ENCODE measurements around the gene MACROD2. TPM values are rescaled to one million over a fixed set of nuclear protein-coding genes. Genes with fewer than 3 reads are reported as not detected.

Gene MACROD2
- total RNA-seq, 4 donors from 2014 or later: 8.7 to 17.8 (median 10.8) TPM

GRCh38 chr20:14865731-14866130, 870.4 kb downstream of the MACROD2 start:
- H3K27me3 ChIP-seq: no peaks in the 10 kb centered on the region
- no peaks in the 10 kb centered on the region for H3K9me3 ChIP-seq
- TF ChIP-seq CTCF (IDR thresholded peaks at IDR 0.05) (no peak), POLR2A (IDR thresholded peaks at IDR 0.05) (no peak)
- no peaks in the 10 kb centered on the region for H3K4me1 ChIP-seq
- DNase-seq: no peak
- no peak overlapping the region for H3K27ac ChIP-seq
- no peaks in the 10 kb centered on the region for H3K36me3 ChIP-seq
- intact Hi-C loops (cut with DNase I): no loop called here
- H3K4me3 ChIP-seq (replicated peaks in 1 of 3): no peak overlapping the region

- Histone ChIP-seq H3K4me1 (no peaks in the 10 kb centered on the region), H3K27ac (no peak overlapping the region), H3K27me3 (no peaks in the 10 kb centered on the region), H3K9me3 (no peaks in the 10 kb centered on the region), H3K4me3 (replicated peaks in 1 of 3) (no peak overlapping the region), H3K36me3 (no peaks in the 10 kb centered on the region)
- WGBS, 2 donors: 50 to 56% methylated on average over 4 of the region's 4 CpGs
- intact Hi-C loops (cut with DNase I): no loop called here
- TF ChIP-seq POLR2A (IDR thresholded peaks at IDR 0.05) (no peak), CTCF (IDR thresholded peaks at IDR 0.05) (no peak)
- no peak for DNase-seq
Measured at GRCh38 chr20:14866841-14867514, 871.7 kb downstream of the MACROD2 start.

GRCh38 chr20:14877301-14878028, 882.1 kb downstream of the MACROD2 start:
- no peaks in the 10 kb centered on the region for H3K36me3 ChIP-seq
- no peaks in the 10 kb centered on the region for H3K9me3 ChIP-seq
- no peaks in the 10 kb centered on the region for H3K27me3 ChIP-seq
- 86 to 90% methylated on average over 3 of the region's 3 CpGs for WGBS, 2 donors
- intact Hi-C loops (cut with DNase I): no loop called here
- no peaks in the 10 kb centered on the region for H3K4me1 ChIP-seq
- DNase-seq: no peak
- no peak overlapping the region for H3K4me3 ChIP-seq (replicated peaks in 1 of 3)
- no peak overlapping the region for H3K27ac ChIP-seq
- no peak for TF ChIP-seq POLR2A (IDR thresholded peaks at IDR 0.05)
- no peak for TF ChIP-seq CTCF (IDR thresholded peaks at IDR 0.05)

GRCh38 chr20:14878676-14879019, 883.3 kb downstream of the MACROD2 start:
- H3K36me3 ChIP-seq: no peaks in the 10 kb centered on the region
- no peak for TF ChIP-seq POLR2A (IDR thresholded peaks at IDR 0.05)
- no peak for TF ChIP-seq CTCF (IDR thresholded peaks at IDR 0.05)

GRCh38 chr20:14879020-14879697, 883.8 kb downstream of the MACROD2 start:
- intact Hi-C loops (cut with DNase I): no loop called here
- no peak for DNase-seq
- 91 to 94% methylated on average over 2 of the region's 2 CpGs for WGBS, 2 donors
- no peaks in the 10 kb centered on the region for H3K9me3 ChIP-seq
- H3K4me3 ChIP-seq (replicated peaks in 1 of 3): no peak overlapping the region
- no peak for TF ChIP-seq POLR2A (IDR thresholded peaks at IDR 0.05)
- no peak for TF ChIP-seq CTCF (IDR thresholded peaks at IDR 0.05)
- H3K4me1 ChIP-seq: no peaks in the 10 kb centered on the region
- no peaks in the 10 kb centered on the region for H3K27me3 ChIP-seq
- H3K36me3 ChIP-seq: no peaks in the 10 kb centered on the region
- H3K27ac ChIP-seq: no peak overlapping the region

More at GRCh38 chr20:14878676-14879019, 883.3 kb downstream of the MACROD2 start:
- Histone ChIP-seq H3K4me1 (no peaks in the 10 kb centered on the region), H3K9me3 (no peaks in the 10 kb centered on the region), H3K27ac (no peak overlapping the region), H3K4me3 (replicated peaks in 1 of 3) (no peak overlapping the region), H3K27me3 (no peaks in the 10 kb centered on the region)
- intact Hi-C loops (cut with DNase I): no loop called here
- 91 to 95% methylated on average over 1 of the region's 1 CpG for WGBS, 2 donors
- no peak for DNase-seq
